GM21529 (cell line): ENCODE data around the gene FBN2.

Experiments
- ATAC-seq: cut with Tn5 transposase; IDR thresholded peaks from one replicate; pipeline ENCODE4 v1.9.1; 2021; ENCODE audit not compliant: unreplicated experiment

FBN2 gene

DNA sequence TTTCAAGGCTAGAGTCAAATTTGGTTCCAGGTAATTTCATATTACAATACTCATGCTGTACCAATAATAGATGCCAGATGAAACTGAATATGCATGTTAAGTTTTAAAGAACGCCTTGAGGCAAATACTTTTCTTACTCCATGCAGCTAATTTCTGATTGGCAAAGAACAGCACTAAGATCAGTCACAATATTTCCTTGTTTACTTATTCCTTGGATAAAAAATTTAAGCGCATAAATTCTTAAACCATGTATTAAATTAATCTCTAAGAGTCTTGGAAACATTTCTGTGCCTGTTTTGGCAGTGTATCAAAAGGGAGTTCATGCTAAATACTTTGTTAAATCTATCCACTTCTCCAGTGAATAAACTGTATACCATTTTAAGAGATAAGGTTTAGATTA, 281.0 kb downstream of the FBN2 start:
- ATAC-seq, result no peak

DNA sequence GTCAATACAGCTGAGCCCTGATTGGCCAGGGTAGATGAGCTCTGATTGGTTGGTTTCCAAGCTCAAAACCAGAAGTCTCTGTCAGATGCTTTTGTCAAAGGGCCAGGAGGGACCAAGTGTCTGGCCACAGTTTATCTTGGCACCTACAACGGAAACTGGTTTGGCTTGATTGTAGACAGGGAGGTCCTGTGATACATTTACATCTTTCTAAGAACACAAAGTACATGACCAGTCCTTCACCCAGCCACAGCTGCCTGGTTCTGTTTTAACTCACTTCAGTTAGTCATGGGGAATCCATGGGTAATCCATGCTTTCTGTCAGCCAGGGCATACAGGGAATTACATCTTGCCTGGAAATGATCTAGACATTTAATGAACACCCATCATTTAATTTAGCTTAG, 283.3 kb downstream of the FBN2 start:
- ATAC-seq, result no peak

DNA sequence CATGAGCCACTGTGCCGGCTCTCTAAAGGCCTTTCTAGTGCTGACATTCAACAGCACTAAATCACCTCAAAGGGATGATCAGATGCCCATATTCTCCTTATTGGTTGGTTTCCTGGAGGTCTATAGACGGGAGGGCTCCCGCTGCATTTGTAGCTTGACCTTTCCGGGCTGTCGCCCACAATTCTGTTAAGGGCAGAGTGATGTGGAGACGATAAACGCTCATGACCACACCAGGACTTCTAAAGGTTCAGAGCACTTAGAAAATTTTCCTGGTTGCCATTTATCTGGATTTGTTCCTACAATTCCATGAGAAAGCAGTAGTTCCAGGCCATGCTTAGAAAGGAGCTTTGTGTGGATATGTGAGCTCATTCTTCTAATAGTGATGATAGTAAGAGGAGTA, 284.2 kb downstream of the FBN2 start:
- ATAC-seq, result no peak

DNA sequence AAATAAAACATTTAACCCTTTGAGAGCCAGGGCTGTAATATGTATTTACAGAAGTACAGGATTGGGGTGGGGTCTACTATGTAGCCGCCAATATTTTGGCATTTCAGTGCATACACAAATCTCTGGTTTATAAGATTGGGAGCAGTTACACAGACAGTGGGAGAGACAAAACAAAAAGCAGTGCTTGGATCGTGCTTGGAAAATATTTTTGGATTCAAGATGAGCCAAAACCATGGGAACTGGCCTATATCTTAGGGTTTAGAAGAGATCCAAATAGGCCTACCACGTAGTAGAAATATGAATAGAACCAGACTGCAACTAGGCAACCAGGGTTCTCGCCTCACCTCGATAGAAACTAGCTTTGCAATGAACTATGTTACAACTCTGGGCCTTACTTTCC, 284.9 kb downstream of the FBN2 start:
- no peak for ATAC-seq

DNA sequence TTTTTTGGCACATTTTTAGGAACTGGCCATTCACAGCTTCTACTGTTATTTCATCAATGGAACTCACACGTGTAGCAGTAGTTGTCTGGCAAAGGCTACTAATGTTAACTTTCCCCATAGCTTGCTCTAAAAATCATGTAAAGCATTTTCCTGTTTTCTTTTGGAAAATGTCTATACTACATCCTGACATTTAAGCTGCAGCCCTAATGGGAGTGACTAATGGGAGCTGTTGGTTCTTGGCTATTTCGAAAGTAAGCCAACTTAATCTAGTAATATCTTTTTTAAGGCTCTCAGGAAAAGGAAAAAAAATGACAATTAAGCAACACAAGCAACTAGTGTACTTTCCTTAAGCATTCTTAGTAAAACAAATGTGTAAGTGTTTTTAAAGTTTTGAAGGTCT, 285.3 kb downstream of the FBN2 start:
- no peak for ATAC-seq

DNA sequence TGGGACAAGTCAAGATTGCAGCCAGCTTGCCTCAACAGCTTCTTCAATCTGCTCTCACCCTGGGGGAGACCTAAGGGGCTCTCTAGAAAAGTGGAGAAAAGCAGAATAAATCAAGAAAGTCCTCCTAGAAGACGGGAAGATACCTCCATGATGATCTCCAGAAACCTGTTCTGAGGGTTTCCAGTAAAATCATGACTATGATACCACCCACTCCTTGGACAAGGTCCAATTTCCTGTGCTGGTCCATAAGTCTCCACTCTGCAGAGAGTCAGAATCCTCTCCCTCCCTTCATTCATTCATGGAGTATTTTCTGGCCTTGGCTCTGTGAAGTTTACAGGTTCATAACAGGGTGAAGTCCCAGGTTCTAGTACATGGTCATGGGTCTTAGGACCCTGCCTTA, 285.8 kb downstream of the FBN2 start:
- ATAC-seq, result no peak

DNA sequence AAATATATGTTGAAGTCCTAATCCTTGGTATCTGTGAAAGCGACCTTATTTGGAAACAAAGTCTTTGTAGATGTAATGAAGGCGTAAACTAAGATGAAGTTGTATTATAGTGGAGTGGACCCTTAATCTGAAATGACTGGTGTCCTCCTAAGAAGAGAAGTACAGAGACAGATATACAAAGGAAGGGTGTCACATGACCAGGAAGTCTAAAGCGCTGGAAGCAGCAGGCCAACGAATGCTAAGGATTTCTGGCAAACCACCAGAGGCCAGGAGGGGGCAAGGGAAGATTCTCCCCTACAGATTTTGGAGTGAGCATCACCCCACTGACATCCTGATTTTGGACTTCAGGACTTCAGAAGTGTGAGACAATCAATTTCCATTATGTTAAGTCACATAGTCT, 292.1 kb downstream of the FBN2 start:
- ATAC-seq, result no peak

DNA sequence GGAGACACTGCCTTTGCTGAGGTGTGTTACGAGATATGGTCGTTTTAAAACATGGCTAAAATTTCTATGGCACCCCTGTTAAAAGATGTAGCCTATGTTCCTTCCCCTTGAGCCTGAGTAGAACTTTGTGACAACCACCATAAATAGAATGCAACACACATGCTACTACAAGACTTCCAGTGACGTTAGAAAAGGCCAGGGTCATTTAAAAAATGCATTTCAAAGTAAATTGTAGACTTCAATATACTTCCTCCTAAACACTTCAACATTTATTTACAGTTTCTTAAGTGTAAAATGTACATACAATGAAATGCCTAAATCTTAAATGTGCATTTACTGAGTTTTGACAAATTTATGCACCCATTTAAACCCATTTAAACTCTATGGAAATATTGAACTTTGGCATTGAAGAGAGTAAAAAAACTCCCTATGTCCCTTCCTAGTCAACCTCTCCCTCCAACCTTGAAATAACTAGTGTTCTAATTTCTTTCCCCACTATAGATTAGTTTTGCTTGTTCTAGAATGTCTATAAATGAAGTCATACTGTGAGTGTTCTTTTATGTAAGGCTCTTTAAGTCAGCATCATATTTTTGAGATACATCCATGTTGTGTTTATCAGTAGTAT, 294.0 kb downstream of the FBN2 start:
- ATAC-seq, result no peak

DNA sequence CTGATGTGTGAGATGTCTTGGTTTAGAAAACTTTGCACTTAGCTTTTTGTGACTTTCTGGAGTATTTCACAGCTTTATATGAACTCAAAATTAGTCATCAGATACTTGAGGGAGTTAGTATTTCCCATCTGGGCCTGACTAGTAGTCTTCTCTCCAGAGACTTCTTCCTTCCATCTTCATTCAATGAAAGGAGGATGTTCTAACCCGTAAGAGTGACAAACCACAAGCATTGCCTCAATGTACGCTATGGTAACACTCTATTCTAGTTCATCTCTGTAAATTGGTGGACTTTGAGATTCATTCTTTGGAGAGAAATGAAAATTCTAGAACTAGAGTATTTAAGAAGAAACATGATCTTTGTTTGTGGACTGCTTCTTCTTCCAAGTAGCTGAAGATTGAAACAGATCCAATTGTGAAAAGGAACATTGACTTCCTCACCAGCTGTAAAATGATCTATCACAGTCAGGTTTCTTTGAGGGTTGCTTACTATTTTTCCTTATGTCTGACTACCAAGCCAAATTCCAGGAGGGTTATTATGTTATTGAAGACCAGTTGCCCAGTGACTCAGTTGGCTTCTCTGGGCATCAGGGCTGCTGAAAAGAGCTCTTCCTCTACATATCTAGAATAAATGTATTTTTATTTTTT, 296.9 kb downstream of the FBN2 start:
- no peak for ATAC-seq

DNA sequence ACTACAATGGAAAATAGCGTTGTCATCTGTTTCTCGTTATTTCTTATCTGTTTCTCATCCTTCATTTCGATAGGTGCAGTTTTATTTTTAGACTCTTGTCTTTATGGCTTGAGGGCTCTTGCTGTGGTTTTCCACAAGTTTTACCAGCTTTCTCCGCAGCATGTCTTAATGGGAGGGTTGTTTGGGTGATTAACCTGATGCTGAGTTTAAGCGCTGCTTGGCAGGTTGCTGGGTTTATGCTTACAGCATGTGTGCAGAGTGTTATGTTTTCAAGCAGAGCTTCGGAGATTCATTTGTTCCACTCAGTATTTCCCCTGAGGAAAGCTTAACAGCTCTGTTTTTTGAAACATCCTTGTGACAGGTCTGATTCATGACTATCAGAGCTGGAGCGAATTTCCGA, 300.5 kb downstream of the FBN2 start:
- ATAC-seq, result no peak

DNA sequence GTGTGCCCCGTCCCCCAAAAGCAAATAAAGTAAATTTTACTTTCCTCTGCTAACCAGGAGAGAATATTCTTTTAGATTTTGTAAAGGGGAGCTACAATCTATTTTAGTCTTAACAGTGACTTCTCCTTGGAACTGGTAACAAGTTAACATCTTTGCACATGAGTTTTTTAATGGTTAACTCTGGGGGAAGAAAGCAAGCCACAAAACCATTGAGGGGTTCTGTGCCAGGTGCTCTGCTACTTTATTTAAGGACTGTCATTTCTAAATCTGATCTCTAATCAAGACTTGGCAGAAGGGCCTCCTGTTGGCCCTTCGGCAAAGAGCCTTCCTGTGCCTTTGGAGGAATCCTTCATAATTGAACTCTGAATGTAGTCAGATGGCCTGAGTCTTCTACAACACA, 301.0 kb downstream of the FBN2 start:
- ATAC-seq, result no peak

DNA sequence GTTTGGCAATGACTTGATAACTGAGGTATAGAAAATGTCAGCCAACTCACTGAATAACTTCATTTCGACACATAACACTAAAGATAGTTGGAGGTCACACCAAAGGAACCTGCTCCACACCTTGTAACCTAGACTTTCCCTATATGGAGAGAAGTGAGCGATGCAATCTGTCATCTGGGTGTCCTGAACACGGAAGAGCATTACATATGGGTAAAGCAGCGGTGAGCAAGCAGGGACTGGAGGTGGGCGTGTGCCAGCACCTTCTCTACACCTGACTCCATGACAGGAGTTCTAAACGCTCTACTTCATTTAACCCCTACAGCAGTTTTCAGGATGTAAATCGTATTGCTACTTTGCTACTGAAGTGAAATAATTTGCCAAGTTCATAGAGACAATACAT, 301.7 kb downstream of the FBN2 start:
- ATAC-seq, result no peak

DNA sequence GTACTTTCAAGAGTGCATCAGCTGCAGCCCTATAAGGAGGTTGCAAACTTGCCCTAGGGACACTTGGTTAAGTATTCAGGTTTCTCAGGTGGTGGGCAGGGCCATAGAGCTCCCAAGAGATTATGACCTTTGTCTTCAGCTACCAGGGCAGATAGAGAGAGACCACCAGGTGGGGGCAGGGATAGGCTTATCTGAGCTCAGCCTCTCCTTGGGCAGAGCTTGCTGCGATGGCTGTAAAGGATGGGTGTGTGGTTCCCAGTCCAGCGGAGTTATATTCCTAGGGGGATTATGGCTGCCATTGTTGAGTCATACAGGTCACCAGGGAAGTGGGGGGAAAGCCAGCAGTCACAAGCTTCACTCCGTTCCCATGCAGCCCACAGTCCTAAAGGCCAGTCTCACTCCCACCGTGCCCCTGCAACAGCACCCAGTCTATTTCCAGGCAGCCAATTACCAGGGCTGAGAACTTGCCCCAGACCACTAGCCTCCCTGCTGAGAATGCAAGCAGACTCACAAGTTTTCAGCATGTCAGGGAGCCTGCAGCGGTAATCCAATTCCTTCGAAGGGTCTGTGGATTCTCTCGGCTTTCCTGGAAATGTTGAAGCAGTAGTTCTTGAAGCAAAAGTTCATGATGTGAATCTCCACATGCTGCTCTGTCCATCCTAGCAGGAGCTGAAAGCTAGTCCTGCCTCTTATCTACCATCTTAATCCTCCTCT, 303.0 kb downstream of the FBN2 start:
- ATAC-seq, result no peak

DNA sequence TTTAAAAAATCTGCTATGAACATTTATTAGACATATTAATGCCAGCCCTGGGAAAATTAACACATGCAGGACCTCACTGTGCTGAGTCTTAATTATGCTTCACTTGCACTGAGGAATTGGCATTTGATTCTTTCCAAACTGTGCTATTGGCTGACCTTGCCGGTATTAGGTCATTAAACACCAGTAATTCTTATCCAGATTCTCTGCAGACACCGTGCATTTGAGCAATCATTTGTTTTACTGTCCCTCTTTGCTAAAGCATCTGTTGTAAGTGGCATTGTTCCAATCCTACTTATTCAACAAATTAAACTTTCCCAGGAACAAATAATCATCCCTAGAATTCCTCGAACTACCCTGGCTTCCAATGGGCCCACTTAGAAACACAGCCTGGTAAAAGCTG, 309.5 kb downstream of the FBN2 start:
- ATAC-seq, result no peak

DNA sequence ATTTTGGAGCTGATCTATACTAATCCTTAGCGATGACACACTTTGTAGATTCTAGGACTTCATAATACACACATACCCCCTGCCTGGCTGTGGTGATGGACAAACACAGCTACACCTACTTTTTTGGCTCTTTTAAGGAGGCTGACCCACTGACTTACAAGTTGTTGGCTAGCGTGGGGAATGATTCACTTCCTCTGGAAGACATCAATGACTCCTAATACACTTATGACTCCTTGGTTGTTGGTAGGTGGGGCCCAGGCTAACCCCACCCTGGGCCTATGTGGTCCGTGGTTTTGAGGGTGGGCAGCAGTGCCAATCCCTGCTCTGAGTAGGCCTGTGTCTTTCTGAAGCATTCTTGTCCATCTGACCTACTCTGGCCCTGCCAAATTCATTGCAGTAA, 310.0 kb downstream of the FBN2 start:
- no peak for ATAC-seq

DNA sequence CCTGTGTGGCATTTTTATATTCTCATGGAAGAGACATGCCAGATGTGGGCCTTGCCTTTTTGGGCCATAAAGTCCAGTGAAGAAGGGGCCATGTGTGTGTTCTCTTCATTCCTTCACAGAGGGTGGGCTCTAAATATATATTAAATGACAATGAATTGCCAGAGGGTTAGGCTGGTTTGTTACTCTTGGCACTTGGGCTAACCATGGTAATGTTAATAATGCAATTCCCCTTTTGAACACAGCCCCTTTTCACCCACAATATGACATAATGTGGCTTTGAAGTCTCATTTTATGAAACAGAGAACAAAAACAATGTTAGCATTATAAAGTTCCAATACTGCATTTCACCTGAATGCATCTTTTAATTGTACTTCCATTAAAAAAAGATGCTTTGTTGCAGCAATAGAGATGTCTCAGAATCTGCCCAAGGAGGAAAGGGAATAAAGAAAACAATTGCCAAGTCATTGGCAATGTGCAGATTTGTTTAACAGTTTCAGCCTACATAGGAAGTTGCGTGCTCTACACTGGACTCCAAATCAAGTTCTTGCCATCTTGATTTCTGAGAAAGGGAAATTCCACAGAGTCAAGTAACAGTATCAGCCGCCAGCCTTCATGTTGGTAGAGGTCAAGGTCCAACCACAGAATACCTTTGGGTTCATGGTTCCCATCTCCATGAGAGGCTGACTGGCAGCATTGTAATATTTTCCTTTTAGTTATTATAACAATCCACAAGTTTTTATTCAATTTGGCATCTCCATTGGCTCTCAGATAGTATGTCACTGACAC, 312.6 kb downstream of the FBN2 start:
- no peak for ATAC-seq

DNA sequence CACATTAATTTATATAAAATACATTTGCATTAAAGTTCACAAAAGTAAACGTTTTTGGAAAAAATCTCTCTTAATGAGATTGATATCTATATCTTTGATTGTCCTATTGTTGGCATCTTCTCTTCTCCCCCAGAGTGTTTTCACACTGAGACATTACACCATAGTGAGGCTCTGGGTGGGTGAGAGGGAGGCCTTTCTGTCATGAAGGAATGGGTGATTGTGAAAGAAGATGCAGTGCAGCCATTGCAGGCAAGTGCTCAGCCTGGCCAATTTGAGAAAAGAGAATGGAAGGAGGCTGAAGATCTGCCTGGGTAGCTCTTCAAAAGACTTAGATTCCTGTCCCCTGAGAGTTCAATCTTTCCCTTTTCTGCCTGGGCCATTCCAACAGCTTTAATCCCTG, 313.7 kb downstream of the FBN2 start:
- no peak for ATAC-seq

DNA sequence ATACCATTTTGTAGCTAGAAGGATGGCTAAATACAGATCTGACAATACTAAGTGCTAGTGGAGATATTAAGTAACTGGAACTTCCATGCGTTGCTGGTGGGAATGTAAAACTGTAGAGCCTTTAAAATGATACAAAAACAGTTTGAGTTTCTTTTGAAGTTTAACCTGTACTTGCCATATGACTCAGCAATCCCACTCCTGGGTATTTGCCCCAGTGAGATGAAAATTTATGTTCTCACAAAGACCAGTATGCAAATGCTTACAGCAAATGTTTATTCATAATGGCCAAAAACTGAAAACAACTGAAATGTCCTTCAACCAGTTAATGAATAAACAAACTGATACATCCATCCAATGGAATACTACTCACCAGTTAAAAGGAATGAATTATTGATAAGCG, 317.2 kb downstream of the FBN2 start:
- no peak for ATAC-seq

DNA sequence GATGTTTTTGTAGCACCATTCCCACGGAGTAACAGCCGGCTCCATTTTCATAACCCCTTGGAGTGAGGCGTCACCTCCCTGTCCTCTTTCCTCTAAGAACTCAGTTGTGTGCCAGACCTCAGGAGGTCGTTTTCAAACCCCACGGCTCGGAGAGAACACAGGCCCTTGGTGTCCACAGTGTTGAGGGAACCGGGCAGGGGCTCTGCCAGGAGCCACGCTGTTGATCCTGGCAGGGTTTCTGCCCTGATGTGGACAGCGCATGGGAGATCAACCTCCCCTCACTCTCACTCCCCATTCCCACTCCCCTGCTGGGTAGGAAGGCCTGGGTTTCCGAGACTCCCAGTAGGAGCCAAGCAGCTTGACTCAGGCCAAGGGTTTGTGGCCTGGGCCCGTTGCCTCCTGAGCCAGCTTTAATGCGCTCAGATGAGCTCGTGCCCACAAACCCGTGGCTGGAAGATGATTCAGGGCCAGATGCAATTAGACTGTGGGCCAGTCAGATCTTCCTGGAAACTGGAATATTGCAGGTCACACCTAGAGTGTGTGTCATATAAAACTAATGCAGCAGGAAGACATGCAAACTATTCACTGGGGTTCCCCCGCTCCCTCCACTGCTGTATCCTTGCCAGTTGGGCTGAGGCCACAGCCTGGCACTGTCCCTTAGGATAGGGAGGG, 321.0 kb downstream of the FBN2 start:
- no peak for ATAC-seq

DNA sequence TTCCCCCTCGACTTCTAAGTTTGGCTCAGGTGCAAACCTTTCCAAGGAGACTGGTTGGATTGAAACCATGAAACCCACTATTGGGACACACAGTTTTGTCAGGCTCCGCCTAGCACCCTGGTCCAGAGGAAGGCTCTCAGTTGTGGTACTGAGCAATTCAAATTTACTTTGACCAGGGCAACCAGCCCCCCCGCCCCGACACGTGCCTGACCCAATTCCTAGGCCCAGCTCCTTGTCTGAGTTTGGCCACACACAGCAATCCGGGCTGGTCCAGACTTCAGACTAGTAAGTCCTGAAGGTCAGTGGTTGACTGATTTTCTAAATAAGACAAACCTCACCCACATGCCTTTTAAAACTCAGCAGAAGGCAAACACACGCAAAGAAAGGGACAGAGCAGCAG, 321.8 kb downstream of the FBN2 start:
- no peak for ATAC-seq

DNA sequence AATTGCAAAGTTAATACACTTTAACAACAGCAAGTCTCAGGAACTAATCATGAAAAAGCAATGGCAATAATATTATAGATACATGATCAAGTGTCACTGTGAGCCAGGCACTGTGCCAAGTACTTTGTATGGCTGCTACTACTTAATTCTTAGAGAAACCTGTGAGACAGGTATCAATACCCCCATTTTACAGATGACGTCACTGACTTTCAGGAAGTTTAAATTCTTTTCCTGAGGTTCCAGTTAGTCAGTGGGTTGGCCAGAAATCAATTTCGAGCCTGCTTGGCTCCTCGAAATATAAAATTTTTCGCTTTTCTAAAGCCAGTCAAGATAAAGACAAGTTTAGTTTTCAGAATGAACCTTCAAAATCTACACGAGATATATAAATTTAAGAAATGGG, 324.2 kb downstream of the FBN2 start:
- no peak for ATAC-seq
